Glutamatergic neuron (in vitro differentiated cells): ENCODE results near the gene ESR2. TPM values are rescaled to one million over a fixed set of nuclear protein-coding genes. Genes with fewer than 3 reads are reported as not detected.

Experiments used
- DNase-seq: peaks from one replicate; pipeline ENCODE4 v3.0.0; 2022
- H3K27ac Mint-ChIP-seq: one replicate; pipeline ENCODE4 v1.8.0; 2020; ENCODE audit warnings: mild to moderate bottlenecking, mixed read lengths, inconsistent platforms; ENCODE audit not compliant: unreplicated experiment
- H3K27me3 Mint-ChIP-seq: one replicate; pipeline ENCODE4 v1.8.0; 2020; ENCODE audit warnings: mild to moderate bottlenecking, moderate library complexity, mixed read lengths, inconsistent platforms; ENCODE audit not compliant: unreplicated experiment
- H3K36me3 Mint-ChIP-seq: one replicate; pipeline ENCODE4 v1.8.0; 2020; ENCODE audit warnings: mild to moderate bottlenecking, mixed read lengths, inconsistent platforms; ENCODE audit not compliant: unreplicated experiment
- H3K4me1 Mint-ChIP-seq: one replicate; pipeline ENCODE4 v1.8.0; 2020; ENCODE audit warnings: mild to moderate bottlenecking, low read depth, mixed read lengths, inconsistent platforms; ENCODE audit not compliant: unreplicated experiment
- H3K4me3 Mint-ChIP-seq: one replicate; pipeline ENCODE4 v1.8.0; 2020; ENCODE audit warnings: mild to moderate bottlenecking, mixed read lengths, inconsistent platforms; ENCODE audit not compliant: unreplicated experiment
- H3K9me3 Mint-ChIP-seq: one replicate; pipeline ENCODE4 v1.8.0; 2020; ENCODE audit warnings: mild to moderate bottlenecking, moderate library complexity, mixed read lengths, inconsistent platforms; ENCODE audit not compliant: unreplicated experiment
- total RNA-seq: library from RNA; stranded (reverse); fragmentation: NEBNext Ultra II Directional; extraction: Animal tissue kit (Norgen Biotek cat#: 25700); gene quantifications from one replicate; pipeline ENCODE4 v1.2.1, GENCODE V29; 2021; ENCODE audit not compliant: unreplicated experiment
- TF ChIP-seq, protein P1 (sequence below): fragments of 200-600 bp; sonication (generic); IDR thresholded peaks from one replicate; pipeline ENCODE4 v1.5.0; 2021; ENCODE audit not compliant: partially characterized antibody, unreplicated experiment

Gene ESR2
- total RNA-seq, 1 donor from 2014 or later, result 0.66 TPM

DNA sequence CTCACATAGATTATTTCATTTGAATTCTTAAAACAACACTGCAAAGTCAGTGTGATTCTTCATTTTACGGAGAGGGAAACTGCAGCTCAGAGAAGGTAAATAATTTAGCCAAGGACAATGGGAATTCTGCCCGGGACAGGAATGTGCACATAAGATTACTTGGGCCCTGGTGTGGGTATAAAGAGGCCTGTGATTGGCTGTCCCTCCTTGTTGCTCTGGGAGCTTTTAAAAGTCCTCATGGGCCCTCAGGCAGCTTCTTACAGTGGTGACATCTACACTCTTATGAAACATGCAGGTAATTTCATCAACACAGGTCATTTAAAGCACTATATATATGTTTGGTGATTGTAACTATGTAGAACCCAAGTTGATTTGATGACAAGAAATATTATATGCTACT, 100.3 kb downstream of the ESR2 start:
- H3K4me1 Mint-ChIP-seq, result peaks cover 21% of the 10 kb centered on the region
- no peak for DNase-seq
- TF ChIP-seq, protein P1, sequence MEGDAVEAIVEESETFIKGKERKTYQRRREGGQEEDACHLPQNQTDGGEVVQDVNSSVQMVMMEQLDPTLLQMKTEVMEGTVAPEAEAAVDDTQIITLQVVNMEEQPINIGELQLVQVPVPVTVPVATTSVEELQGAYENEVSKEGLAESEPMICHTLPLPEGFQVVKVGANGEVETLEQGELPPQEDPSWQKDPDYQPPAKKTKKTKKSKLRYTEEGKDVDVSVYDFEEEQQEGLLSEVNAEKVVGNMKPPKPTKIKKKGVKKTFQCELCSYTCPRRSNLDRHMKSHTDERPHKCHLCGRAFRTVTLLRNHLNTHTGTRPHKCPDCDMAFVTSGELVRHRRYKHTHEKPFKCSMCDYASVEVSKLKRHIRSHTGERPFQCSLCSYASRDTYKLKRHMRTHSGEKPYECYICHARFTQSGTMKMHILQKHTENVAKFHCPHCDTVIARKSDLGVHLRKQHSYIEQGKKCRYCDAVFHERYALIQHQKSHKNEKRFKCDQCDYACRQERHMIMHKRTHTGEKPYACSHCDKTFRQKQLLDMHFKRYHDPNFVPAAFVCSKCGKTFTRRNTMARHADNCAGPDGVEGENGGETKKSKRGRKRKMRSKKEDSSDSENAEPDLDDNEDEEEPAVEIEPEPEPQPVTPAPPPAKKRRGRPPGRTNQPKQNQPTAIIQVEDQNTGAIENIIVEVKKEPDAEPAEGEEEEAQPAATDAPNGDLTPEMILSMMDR, result no peak
- no peak overlapping the region for H3K4me3 Mint-ChIP-seq
- H3K27me3 Mint-ChIP-seq, result no peaks in the 10 kb centered on the region
- no peaks in the 10 kb centered on the region for H3K9me3 Mint-ChIP-seq
- H3K27ac Mint-ChIP-seq, result no peak overlapping the region
- no peaks in the 10 kb centered on the region for H3K36me3 Mint-ChIP-seq

DNA sequence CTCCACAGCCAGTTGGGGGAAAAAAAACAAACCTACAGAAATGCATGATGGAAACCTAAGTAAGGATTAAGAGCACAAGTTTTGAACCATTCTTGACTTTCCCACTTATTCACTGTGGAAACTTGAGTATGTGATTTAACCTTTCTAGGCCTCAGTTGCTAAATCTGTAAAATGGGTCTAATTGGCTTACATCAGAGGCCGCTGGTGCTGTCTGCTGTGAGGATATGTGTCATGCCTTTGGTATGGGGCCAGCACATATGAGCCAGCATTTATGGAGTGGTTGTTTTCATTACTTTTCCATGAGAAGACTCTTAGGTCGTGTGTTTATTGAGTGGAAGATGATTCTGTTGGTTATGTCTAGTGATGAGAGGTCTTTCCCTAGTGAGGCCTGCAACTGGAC, 102.4 kb downstream of the ESR2 start:
- H3K27ac Mint-ChIP-seq, result no peak overlapping the region

DNA sequence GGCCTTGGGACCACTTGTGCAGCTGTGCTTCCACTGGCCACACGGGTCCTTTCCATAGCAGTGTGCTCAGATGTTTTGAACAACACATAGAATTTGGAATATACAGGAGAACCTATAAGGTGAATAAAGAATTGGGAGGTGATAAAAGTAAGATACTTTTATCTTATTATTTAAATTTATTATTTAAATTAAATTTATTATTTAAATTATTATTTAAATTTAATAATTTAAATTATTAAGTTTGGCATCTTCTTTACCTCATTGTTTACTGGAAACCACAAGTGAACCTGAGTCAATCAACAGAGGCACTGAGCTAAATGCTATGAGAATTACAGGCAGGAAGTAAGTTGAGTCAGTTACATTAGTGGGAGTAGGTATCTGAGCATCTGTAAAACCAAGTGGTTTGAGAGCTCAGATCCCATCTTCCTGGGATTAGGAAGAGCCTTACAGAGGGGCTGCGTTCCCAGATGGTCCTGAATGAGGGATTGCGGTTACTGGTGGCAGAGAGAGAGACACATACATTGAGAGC, 103.1 kb downstream of the ESR2 start:
- Mint-ChIP-seq H3K4me3 (no peak overlapping the region), H3K27me3 (no peaks in the 10 kb centered on the region), H3K36me3 (peaks cover 5% of the 10 kb centered on the region), H3K9me3 (no peaks in the 10 kb centered on the region), H3K27ac (no peak overlapping the region), H3K4me1 (peaks cover 8% of the 10 kb centered on the region)
- no peak for DNase-seq
- TF ChIP-seq, protein P1, result no peak

More for the DNA sequence above, 102.4 kb downstream of the ESR2 start:
- peaks cover 5% of the 10 kb centered on the region for H3K36me3 Mint-ChIP-seq
- no peaks in the 10 kb centered on the region for H3K27me3 Mint-ChIP-seq
- no peak for DNase-seq
- no peaks in the 10 kb centered on the region for H3K9me3 Mint-ChIP-seq
- H3K4me3 Mint-ChIP-seq, result no peak overlapping the region
- H3K4me1 Mint-ChIP-seq, result peaks cover 13% of the 10 kb centered on the region
- TF ChIP-seq, protein P1, result no peak

DNA sequence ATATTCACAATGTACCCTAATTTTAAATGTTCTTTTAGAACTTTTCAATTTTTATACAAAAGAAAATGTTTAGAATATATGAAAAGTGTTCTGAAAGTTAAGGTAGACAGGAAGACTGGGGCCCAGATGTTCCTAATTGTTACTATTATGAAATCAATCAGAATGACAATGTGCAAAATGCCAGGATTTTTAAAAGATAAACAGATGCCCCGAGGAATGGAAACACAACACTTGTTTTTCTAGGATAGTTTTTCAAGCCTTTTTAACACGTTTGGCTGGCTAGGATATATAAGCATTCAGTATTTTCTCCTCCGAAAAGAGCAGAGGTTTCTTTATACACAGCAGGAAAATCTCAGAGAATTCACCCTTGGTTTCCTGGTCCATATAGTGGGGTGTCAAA, 106.8 kb downstream of the ESR2 start:
- no peak for DNase-seq
- TF ChIP-seq, protein P1, result no peak
- no peaks in the 10 kb centered on the region for H3K4me1 Mint-ChIP-seq
- no peak overlapping the region for H3K27ac Mint-ChIP-seq
- peak overlapping the region; percentile 20 for H3K4me3 Mint-ChIP-seq
- peaks cover 8% of the 10 kb centered on the region for H3K9me3 Mint-ChIP-seq
- H3K36me3 Mint-ChIP-seq, result peaks cover 16% of the 10 kb centered on the region
- H3K27me3 Mint-ChIP-seq, result no peaks in the 10 kb centered on the region

DNA sequence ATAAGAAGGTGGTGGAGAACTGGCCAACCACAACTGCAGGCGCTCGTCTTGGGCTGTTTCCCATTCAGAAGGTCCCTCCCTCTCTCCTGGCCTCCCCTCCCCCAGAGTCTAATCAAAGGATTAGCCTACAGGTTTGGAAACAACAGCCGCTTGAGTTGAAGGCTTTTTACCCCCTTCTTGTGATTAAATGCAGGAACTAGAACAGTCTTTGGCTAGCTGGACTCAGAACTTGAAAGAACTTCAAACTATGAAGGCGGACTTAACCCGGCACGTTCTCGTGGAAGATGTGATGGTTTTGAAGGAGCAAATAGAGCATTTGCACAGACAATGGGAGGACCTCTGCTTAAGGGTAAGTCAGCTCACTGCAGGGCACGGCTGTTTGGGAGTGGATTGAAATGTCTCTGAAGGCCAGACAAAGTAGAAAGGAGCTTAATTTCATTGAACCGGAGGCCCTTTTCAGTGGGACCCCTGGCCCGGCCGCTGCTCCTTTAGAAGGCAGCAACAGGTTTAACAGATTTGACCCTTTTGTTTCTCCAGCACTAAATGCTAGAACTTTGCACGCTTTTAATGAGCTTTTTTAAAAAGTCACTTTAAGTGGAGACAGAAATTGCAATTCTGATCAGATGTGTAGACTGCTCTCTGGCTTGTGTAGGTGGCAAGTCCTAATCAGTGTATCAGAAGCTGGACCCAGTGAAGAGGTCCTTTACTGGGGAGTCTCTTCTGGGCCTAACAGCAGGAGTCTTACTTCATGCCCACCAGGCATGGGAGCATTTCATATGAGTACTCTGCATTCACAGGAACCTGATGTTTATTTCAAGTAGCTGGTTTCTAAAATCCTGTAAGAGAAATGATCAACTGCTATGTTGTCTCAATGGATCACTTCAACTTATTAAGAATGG, 107.7 kb downstream of the ESR2 start:
- peak overlapping the region; percentile 65 for H3K27ac Mint-ChIP-seq
- no peaks in the 10 kb centered on the region for H3K27me3 Mint-ChIP-seq
- peaks cover 8% of the 10 kb centered on the region for H3K9me3 Mint-ChIP-seq
- peaks cover 3% of the 10 kb centered on the region for H3K4me1 Mint-ChIP-seq
- H3K4me3 Mint-ChIP-seq, result peak overlapping the region; percentile 63
- no peak for DNase-seq
- H3K36me3 Mint-ChIP-seq, result peaks cover 16% of the 10 kb centered on the region
- TF ChIP-seq, protein P1, result no peak
